DMS 273 (cell line): ENCODE measurements around the gene ATP1A1.
A peak's percentile ranks its signal among the peaks of the same experiment; 100 is the strongest.

ENCODE experiments used
- DNase-seq: peaks from one replicate; lab custom pipeline; 2025; ENCODE audit not compliant: unreplicated experiment; lab: John Stamatoyannopoulos, UW

ATP1A1 gene

DNA sequence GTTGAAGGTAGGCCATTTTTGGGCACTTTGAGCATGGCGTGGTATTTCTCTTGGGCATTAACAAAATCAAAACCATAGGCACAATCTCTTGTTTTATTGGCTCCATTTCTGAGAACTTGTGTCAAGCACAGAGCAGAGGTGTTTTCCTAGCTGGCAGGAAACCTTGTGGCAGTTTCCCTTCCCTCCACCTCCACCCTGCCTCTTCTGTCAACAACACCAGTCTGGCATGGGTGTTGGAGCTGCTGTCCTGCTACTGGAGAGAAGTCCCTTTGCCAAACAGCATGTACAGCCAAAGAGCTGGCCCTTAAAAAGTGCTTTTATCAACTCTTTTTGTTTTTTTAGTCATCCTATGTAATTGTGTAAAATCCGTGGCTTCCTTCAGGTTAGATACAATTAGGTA is 16.0 kb downstream of the ATP1A1 start:
- no peak for DNase-seq

DNA sequence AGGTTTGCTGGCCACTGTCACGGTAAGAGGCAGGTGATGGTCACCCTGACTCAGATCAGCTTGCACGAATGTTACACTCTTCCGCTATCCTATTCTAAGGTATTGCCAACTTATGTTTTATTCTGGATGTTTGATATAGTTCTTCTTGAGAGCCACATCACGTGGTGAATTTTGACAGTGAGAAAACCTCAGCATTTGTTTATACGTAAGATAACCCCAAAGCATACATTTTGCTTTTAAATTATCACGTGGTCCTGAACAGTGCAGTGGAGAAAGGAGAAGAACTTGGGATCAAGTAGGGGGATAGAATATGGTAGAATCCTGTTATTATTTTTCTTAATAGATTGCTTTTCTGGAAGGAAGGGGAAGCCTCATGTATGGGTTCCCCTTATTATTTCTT is 16.6 kb downstream of the ATP1A1 start:
- no peak for DNase-seq

DNA sequence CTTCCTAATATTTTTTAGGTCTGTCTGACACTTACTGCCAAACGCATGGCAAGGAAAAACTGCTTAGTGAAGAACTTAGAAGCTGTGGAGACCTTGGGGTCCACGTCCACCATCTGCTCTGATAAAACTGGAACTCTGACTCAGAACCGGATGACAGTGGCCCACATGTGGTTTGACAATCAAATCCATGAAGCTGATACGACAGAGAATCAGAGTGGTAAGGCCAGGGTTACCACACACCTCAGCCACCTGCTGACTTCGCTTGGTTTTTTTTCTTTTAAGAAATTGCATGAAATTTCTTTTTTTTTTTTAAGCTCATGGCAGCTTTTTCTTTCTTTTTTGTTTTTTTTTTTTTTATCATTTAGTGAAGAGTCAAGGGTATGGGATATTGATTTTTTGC is 17.2 kb downstream of the ATP1A1 start:
- DNase-seq, result no peak

DNA sequence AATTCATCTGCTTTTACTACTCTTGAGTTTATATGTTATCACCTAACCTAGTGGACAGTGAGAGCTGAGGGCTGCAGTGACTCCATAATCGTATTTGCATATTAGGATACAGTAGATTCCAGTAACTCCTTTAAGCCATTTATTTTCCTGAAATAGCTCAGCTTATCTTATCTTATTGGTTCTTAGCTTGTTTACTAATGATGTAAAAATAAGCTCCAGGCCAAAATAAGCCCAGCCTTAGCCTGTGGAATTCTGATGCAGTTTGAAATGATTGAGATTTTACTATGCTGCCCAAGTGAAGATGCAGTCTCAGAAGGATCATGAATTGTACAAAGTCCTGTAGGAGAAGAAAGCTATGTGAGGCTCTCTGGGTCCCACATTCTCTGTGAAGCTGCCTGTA is 18.1 kb downstream of the ATP1A1 start:
- no peak for DNase-seq

DNA sequence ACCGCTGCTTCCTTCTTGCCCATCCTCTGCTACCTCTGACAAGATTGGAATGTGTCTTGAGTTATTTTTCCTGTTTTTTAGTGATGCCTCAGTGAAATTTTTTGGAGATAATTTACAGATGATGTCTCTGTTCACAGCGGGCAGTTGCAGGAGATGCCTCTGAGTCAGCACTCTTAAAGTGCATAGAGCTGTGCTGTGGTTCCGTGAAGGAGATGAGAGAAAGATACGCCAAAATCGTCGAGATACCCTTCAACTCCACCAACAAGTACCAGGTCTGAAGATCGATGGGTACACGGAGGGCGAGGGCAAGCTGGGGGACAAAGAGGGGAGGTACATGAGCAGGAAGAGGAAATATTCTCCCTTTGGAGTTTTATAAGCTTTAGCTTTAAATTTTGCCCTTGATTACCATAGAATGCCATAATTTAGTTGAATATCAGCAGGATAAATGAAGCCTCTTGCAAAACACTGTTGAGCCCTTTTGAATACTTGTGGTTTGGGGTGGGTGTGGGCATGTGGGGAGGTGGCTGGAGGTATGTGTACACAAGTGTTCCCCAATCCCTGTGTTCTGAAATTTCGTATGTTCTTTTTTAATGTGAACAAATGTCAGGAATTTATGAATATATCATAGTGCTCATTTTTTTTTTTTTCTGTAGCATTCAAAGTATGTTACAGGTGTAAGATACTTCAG is 19.8 kb downstream of the ATP1A1 start:
- no peak for DNase-seq

DNA sequence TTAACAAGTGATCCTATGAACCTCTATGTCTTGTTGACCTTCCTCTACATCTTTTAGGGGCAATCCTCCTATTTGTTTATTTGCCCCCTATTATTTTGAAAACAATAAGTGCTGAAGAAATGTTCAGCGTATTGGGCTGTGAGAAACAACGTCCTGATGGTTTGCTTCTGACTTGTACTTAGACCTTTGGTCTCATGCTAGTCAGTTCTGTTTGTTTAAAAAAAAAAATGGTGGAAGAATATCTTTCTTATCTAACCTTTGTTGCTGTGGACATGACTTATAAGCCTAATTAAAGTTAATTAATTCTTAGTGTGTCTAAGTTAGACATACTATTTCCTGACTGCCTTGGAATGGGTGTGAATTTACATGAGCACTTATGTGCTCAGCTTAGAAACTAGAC is 20.7 kb downstream of the ATP1A1 start:
- DNase-seq, result no peak

DNA sequence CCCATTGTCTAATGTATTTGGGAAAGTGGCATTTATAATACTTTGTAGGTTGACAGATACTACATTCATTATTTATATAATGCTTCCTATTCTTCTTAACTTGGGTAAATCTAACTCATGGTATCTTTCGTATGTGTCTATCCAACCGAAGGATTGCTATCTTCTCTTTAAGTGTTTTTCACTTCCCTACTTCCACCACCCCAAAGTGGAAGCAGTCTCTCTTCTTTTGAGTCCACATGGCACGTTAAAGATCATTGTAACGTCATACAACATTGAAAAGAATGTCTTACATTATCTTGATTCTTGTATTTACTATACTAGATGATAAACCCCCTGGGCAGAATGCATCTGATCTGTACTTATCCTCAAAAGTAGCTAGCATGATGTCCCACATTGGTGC is 21.2 kb downstream of the ATP1A1 start:
- DNase-seq, result no peak

DNA sequence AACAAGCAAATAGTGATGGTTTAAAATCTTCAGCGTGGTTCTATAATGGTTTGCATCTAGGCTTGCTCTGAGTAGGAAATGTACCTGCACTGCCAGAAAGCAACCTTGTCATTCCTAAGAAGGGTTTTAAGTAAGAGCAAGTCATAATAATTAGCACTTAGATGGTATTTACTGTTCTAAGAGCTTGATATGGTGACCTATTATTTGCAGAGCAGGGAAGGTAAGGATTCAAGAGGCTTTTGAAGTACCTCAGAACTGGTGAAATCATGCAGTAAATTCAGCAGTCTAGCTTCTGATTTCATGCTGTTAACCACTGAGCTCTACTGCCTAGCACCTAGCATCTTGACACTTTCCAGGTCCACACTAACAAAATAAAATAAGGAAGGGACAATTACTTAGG is 23.7 kb downstream of the ATP1A1 start:
- DNase-seq, result no peak

DNA sequence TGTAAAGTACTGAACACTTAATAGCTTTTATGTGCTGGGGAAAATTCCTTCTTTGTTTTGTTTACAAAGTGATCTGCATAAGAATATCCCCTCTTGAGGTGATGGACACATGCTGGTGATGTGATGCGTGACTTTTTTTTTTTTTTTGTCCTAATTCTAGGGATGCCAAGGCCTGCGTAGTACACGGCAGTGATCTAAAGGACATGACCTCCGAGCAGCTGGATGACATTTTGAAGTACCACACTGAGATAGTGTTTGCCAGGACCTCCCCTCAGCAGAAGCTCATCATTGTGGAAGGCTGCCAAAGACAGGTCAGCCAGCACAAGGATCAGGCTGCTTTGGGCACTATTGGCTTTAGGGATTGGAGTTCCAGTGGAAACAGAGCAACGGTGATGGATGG is 24.7 kb downstream of the ATP1A1 start:
- no peak for DNase-seq

DNA sequence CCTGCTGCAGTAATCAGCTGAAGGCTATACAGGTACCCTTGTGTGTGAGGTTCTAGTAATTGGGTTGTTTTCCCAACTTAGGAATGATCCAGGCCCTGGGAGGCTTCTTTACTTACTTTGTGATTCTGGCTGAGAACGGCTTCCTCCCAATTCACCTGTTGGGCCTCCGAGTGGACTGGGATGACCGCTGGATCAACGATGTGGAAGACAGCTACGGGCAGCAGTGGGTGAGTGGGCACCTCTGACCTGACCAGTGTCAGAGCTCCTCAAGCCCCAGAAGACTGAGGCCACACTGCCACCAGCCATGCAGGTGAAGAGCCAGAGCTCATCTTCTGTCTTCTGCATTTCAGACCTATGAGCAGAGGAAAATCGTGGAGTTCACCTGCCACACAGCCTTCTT is 27.7 kb downstream of the ATP1A1 start:
- DNase-seq, result no peak

DNA sequence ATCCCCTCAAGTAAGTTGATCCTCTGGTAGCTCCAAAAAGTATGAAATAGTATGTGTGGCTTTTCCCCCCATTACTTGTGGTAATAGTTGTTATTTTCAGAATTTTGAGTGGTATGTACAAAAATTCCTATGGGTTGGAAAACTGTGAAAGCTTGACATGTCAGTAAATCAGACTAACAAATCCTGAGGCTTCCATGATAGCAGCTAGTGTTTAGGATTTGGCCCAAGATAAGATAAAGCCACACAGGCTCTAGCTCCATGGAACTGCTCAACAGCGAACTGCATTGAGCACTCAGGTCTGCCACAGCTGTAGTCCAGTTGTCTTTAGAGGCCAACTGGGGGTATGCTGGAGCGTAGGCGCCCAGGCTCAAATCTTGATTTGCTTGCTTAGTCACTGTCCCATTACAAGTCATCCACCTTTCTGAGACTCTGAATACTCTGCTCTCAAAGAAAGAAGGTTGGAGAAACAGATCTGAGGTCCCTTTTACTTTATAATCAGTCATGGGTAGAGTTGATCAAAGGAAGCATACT is 28.7 kb downstream of the ATP1A1 start:
- DNase-seq, result no peak

DNA sequence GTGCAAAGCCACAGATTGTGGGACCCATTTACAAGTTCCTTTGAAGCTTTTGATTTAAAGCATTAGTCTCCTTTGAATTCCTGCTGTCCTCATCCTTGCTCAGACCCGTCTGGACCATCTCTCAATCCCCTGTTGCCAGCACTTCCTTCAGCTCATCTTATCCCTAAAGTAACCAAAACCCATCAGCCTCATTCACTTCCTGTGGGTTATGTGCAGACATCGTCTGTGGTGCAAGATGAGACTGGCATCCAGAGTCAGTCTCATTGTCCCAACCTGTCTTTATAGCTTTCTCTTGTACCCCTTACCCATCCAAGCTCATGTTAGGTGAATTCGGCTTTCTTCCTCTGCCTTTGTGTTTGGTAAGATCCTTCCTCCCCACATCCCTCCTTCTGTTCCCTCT is 29.3 kb downstream of the ATP1A1 start:
- DNase-seq, result no peak

DNA sequence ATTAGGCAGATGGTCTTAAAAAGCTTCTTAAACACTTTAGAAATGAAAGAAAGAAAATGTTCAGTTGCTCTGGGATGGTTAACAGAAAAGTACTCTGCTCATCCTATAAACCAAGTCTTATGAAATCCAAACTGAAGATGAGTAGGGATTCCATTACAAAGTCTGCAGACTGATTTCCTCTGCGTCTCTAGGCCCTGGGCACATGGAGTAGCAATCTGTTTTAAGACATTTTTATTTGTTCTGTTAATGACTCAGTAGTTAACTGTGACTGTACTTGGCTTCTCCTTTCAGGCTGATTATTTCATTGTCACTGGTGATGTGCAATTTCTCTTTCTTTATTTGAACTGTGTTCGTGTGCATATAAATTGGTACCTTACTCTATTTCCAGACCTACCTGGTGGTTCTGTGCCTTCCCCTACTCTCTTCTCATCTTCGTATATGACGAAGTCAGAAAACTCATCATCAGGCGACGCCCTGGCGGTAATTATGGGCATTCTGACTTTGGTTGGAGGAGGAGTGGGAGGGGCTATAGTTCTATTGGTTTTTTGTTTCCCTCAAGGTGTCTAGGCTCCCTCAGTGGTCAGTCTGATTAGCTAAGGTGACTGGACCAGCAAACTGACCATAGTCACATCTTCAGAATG is 30.6 kb downstream of the ATP1A1 start:
- DNase-seq, result no peak

DNA sequence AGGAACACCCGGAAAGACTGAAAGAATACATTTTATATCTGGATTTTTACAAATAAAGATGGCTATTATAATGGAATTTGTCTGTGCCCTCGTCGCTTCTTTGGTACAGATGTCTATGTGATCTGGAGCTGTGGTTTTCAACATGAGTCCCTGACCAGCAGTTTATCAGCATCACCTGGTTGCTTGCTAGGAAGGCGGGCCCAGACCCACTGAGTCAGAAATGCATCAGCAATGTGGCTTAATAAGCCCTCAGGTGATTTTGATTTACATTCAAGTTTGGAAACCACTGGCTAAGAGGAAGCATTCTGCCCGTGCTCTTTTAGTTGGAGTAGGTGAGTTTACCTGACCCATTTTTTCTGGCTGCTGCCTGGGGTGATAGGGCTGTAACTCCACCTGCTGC is 31.7 kb downstream of the ATP1A1 start:
- no peak for DNase-seq

DNA sequence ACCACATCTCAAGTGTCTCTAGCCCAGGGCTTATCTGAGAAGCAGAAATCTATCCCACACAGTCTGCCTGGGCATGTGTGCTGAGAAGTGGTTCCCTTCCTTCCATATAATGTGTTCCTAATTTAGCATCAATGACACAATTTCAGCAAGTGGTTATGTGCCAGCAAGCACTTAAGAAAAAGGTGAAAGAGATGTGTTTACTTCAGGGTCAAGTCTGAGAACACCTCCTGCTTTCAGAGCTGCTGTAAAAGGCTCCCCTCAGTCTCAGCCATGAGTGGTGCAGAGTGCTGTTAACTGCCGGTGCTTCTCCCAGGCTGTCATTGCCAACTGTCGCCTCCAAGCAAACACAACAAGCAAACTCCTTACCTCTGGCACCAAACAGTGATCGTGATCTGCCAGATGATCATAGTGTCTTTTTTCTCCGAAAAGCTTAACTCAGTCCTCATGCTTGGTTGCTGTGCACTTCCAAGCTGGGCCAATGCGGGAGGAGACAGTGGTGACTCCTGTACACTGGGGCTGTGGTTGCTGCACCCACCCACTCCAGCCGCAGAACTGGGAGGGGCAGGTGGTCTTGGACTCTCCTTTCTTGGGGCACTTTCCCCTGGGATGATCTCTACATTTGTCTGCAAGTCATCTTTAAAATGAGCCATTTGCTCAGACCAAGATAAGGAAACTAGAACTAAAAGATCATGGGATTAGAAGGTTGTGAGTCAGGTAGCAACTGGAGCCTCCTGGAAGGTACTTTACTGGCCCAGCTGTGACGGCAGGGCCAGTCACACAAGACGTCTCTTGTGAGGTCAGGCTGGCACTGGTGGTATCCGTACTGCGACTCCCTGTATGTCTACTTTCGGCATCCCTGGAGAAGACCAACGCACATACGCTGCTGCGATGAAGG is 32.4 kb downstream of the ATP1A1 start:
- DNase-seq, result no peak

DNA sequence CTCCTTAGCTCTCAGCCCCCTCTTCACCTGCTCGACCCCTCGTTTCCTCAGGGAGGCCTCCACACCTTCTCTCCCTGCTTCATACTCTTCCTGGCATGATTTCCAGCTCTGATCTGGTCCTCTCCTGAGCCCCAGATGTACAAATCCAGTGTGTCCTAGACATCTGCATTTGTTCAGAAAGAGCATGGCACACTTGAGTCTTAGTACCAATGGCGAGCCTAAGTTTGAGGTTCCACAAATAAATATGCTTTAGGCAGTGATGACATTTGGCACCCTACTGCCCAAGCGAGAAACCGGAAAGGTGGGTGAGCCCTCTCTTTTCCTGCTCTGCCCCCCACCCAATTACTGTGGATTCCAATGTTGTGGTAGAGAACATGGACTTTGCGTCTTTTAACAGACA is 34.0 kb downstream of the ATP1A1 start:
- DNase-seq, result no peak

DNA sequence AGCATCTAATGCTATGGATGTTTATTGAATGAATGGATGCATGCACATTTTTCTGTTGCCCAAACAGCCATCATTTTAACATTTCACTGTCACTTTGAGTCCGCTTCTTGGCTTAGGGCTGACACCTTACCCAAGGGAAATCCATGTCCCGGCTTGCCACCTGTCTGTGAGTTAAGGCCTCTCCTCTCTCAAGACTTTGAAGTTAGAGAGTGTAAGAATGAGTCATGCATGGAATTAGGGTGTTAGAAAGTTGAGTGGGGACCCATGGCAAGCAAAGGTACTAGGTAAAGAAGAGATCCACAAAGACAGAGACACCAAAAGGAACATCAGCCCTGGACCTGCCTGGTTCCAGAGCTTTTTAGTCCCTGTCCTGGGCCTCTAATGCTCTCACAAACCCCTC is 35.1 kb downstream of the ATP1A1 start:
- no peak for DNase-seq

DNA sequence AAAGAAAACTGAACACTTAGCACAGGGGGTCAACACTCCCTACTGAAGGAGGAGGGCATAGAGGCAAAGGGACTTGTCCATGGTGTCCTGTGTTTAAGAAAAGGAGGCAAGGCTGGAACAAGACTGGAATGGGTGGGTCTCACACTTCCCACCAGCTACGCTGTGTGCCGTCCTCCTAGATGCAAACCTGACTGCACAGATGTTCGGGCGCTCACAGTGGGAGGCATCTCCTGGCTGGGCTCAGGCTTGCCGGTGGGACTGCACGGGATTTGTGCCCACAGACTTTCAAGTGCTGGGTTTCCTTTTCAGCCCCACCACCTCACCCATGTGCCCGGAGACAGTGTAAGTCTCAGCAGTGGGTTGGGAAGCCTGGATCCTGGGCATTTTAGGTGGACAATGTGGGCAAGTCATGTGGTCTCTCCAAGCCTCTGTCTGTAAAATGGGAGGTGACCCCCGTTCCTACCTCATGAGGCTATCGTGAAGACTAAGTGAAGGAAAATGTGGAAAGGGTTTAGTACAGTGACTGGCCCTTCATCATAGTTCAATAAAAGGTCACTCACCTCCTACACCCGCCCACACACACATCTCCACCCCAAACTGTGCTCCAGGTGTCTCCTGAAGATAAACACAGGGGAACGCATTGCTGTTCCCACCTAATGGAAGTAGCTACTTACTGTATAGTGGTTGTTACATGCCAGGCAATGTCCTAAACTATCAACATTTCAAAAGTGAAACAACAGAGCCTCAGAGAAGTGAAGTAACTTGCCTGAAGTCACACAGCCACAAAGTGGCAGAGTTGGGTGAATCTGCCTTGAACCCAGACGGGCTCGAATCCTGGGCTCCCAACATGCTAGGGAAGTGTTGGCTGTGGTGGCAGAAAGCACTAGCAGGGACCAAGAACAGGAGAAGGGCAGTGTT is 36.0 kb downstream of the ATP1A1 start:
- peak; percentile 23 for DNase-seq

DNA sequence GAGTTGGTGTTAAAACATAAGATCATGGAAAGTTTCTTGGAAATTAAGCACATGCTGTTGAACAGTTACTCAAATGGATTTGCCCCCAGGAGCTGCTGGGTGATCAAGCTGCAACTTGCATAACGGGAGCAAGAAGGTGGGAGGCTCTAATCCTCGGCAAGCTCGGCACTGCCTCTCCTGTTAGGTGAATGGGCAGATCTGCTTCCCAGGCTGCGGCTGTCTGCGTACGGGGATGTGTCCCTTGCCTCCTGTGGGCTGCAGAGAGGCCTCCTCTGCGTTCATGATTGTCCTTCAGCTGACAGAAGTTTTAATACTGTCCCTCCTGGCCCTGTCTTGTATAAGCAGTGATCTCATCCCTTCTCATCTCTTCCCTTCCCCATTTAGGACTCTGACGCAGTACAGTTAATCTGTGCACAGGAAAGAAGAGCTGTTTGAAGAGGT is 36.7 kb downstream of the ATP1A1 start:
- no peak for DNase-seq

DNA sequence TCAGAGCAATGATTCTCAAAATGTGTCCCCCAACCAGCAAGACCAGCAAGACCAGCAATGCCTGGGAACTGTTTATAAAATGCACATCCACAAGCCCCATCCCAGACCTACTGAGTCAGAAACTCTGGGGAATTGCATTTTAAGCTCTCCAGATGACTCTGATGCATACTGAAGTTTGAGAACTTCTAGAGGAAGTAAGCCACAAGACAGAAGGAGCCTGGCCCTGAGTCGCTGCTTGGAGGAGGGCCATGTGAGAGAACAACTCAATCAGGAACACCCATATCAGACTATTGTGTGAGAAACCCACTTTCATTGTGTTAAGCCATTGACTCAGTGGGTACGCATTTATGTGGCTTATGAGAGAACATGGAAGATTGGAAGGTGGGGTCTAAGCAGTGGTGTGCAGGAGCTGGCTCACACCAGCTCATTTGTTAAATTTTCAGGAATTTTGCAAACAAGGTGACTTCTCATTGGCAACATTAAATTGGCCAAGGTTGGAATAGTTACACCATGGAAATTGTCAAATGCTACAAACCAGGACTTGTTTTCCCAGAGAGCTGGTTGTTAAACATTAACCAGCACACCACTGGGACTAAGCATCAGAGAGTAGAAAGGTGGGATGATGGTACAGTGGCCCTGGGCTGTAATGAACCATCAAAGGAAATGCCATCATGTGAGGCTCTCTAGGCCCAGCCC is 38.9 kb downstream of the ATP1A1 start:
- DNase-seq, result no peak
